ENCODE results near the gene STIMATE.

The STIMATE gene

DNA sequence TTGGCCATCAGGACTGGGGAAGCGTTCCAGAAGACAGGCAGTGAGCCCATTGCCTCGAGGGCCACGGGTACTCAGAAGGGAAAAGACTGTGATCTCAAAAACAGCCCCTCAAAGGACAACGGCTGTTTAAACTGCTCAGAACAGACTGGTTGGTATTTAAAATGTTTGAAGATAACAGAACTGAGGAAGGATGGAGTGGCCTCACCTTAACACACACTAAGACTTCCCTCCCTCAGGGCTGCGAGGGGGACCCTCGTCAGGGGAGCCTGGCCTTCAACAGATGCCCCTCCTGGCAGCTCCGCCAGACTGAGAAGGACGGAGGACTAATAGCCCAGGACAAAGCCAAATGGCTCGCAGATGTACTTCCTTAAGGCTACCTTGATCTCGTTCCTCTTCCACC is 2.6 kb downstream of the STIMATE start:
- DNase-seq (ENCODE audit: low read depth in 3 of 3, low spot score in 1 of 3), result no peak

DNA sequence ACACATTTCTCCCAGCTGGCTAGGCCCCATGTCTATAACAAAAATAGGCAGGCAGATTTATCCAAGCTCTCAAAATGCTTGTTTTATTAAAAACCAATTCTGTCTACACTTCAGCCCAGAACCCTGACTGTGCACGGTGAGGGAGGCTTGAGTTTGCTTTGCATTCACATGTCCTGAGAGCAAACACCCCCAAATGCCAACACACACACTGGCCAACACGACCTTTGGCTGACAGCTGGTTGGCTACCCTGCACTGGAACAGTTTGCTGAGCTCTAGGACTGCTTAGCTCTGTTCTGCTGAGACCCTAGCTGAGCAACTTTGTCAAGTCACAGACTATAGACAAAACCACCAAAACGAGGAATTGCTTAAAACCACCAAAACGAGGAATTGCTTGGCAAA is 3.6 kb downstream of the STIMATE start:
- no peak for DNase-seq (ENCODE audit: low read depth in 3 of 3, low spot score in 1 of 3)

DNA sequence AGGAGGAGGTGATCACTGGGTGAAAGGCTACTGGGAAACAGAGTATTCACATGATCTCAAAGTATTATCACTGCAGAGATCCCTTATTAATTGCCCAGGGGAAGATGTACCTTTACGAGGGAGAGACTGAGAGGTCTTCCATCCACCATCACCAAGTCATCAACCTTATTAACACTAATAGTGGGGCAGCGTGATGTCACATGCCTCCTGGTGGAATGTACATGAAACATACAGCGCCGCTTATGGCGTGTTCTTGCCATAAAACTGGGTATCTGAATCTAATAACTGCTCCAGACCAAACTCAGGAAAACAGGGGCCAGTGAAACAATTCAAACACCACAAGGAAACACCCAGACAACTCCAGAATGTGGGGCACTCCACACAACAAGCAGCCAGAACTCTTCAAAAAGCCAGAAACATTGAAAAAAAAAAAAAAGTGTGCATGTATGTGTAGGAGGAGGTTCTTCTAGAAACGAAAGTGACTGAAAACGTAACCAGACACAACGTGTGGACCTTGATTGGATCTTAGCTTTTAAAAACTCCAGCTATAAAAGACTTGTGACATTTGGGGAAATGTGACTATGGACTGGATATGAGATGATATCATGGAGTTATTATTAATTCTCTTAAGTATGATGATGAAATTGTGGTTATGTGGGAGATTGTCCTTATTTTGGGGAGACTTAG is 4.6 kb downstream of the STIMATE start:
- no peak for DNase-seq (ENCODE audit: low read depth in 3 of 3, low spot score in 1 of 3)

DNA sequence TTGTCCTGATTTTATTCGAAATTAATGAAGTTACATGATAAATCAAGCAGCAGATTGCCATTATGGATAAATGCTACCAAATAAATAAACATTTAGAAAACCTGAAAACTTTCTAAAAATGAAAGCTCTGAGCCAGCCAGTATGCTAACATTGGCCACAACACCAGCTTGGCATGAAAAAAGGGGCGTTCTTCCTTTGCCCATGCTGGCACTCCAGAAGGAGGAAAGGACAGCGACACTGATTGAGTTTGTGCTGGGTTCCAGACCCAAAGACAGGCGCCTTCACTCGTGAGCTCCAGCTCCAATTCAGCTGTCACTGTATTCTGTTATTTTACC is 5.1 kb downstream of the STIMATE start:
- no peak for DNase-seq (ENCODE audit: low read depth in 3 of 3, low spot score in 1 of 3)

DNA sequence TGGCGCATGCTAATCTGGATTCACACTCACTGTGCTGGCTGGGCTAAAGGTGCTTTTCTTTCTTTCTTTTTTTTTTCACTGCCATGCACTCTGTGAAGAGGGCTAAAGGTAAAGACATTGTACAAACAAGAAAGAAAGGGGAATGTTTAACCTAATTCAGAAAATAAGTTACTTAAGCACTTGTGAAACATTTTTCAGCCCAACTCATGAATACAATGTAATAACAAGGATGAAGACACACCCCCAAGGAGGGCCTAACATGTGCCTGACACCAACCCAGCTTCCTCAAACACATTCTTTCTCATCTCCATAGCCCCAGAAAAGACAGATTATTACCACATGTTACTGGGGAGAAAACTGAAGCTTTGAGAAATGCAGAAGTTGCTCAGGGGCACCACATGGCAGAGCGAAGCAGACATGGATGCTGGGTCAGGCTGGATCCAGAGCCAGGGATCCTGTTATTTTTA is 5.7 kb downstream of the STIMATE start:
- no peak for DNase-seq (ENCODE audit: low read depth in 3 of 3, low spot score in 1 of 3)

DNA sequence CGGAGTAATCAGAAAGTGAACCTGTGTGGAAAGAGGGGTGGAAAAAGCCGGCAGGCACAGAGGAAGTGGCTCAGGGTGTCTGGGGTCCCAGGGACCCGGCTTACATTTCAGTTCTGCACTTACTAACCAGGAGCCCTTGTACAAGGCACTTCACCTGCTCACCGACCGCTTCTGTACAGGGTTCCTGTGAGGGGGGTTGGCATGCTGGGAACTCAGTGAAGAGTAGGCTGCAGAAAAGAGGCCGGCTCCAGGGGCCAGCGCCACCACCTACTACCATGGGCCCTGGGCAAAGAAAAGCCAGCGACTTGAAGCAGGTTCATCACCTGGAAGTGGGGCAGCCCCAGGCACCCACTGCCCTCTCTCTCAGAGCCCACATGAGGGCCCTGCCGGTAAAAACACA is 6.2 kb downstream of the STIMATE start:
- no peak for DNase-seq (ENCODE audit: low read depth in 3 of 3, low spot score in 1 of 3)

DNA sequence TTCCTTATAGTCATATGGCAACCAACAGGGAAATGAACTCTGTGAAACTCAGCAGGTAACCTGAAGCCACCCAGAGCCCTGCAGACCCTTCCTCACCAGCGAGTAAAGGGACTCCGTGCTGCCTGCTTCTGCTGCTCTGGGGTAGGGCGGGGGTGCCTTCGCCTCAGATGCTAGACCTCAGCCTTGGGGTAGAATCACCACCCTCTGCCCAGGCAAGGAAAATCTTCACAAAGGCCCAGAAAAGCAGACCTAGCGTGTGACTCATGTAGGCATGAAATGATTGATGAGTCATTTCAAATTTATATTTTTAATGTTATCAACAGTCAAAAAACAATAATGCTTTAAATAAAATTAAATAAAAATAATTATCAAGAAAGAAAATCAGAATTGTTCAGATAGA is 6.6 kb downstream of the STIMATE start:
- DNase-seq (ENCODE audit: low read depth in 3 of 3, low spot score in 1 of 3), result no peak

DNA sequence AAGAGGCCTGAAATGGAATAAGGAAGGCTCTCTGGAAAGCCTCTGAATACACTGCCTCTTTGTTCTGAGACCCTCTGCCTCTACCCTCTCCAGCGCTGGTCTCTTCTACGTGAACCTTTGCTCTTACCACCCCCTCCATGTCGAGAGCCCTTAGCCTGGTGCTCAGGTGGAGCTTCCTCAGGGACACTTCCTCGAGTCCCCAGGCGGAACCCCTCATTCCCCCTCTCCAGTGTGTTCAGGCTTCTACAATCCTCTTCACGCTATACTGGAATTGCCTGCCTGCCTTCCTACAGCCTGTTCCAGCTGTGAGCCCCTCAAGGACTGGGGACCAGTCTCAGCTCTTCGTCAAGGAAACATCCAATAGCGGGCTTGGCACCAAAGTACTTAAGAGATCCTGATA is 7.4 kb downstream of the STIMATE start:
- no peak for DNase-seq (ENCODE audit: low read depth in 3 of 3, low spot score in 1 of 3)

DNA sequence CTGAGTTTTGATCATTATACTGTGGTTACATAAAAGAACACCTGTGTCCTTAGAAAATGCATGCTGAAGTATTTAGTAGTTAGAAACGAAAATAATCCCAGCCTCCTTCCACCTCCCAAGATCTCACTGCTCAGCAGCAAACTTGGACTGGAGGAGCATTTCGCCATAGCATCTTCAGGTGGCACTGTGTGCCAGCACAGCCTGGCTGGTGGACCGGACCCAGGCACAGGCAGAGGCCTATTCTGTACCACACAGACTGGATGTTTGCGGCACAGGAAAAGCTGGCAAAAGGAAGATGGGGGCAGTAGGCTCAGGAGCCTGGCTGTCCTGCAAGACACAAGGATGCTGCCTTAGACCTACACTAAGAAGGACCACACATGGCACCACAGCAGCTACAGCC is 10.2 kb downstream of the STIMATE start:
- no peak for DNase-seq (ENCODE audit: low read depth in 3 of 3, low spot score in 1 of 3)

DNA sequence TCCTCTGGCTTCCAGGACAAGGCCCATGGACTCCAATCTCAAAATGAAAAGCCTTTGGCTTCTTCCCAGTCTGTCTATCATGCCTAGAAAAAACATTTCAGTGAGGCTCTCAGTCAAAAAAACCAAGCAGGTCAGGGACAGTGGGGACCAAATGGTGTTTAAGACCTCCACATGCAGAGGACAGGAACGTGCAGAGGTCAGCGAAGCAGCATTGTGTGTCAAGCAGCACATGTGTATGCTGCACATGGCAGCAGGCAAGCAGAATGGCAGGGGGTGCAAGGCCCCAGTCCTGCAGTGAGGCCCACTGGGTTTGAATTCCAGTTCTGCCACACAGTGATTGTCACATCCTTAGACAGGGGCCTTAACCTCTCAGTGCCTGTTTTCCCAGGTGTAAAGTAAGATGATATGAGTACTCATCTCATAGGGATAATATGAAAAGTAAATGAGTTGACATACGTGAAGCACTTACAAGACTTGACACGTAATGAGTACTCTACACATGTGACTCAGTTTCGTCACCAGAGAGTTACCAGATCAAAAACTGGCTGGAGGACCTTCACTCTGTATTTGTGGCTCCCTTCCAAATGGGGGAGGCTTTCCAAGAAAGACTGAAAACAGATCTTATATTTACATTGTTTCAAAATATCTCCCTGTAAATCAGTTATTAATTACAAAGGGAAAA is 11.2 kb downstream of the STIMATE start:
- DNase-seq (ENCODE audit: low read depth in 3 of 3, low spot score in 1 of 3), result no peak

DNA sequence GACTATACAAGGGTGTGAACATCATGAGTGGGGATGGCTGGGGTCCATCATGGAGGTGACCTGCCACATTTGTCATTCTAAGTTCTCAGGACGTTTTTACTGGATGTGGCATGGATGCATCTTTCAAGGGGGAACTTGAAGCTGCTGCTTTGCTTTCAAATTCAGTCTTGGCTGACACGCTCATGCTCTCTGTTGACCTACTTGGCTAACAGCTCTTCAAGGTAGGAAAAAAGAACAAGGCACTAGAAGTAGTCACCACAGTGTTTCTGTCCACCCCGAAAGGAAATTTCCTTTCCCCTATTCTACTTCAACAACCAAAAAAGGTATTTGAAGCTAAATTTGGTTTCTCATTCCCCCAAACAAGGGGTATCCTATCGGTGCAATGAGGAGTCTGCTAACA is 15.0 kb downstream of the STIMATE start:
- DNase-seq (ENCODE audit: low read depth in 3 of 3, low spot score in 1 of 3), result no peak

DNA sequence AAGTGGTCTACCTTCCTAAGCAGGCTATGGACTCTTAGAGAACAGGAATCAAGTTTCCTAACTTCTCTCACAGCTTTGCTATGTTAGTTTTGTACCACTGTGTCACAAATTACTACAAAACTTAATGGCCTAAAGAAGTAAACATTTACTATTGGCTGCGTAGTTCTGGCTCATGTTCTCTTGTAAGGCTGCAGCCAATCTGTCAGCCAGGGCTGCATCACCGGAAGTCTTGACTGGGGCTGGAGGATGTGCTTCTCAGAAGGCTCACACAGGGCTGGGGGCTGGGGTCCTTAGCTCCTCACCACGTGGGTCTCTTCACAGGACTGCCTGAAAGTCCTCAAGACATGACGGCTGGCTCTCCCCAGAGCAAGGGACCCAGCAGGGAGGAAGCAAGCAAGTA is 15.5 kb downstream of the STIMATE start:
- DNase-seq (ENCODE audit: low read depth in 3 of 3, low spot score in 1 of 3), result no peak

DNA sequence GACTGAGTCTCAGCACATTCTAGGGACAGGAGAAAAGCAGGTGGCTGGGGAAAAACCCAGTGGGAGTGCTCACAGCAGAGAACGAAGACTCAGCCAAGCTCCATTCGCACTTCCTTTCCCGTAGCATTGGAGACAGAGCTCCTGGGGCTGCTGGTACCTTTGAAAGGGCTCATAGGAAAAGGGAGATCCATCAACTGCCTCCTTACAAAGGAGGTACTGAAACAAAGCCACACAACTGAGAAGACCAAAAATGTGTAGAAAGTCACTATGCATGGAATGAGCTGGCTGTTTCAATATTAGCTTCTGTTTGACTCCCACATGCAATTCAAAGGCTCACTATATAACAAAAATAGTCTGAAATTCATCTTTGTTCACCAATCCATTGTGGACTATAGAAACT is 16.9 kb downstream of the STIMATE start:
- no peak for DNase-seq (ENCODE audit: low read depth in 3 of 3, low spot score in 1 of 3)

DNA sequence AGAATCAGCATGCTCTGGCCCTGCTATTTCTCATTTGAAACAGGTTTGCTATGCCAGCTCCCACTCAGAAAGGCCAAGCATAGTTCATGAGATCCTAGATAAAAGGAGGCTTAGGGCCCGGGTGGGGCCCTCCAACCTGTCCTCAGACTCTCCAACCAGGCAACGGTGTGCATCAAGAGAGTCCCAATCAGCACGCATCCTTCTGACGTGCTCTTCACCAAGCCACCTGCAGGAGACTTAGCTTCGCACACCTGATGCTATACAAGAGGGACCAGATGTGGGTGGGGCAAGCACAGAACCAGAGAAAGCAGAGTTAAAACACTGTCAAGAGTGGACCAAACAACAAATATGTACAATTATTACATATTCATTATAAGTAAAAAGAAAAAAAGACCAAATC is 17.3 kb downstream of the STIMATE start:
- DNase-seq (ENCODE audit: low read depth in 3 of 3, low spot score in 1 of 3), result no peak

DNA sequence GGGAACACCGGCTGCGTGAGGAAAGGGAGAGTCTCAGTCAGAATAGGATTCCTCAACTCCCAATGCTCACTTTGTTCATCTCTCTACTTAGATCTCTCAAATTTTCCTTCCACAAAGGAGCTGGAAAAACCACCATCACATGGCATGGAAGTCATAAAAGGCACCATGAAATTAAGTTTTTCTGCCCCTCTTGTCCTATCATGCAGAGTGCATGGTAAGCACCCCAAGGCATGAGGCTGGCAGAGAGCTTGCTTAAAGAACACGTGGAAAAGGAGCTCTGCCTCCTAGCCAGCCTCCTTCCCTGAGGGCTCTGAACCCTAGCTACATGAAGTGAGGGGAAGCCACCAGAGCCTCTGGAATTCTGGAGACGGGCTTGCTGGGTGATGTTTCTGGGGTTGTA is 17.8 kb downstream of the STIMATE start:
- no peak for DNase-seq (ENCODE audit: low read depth in 3 of 3, low spot score in 1 of 3)

DNA sequence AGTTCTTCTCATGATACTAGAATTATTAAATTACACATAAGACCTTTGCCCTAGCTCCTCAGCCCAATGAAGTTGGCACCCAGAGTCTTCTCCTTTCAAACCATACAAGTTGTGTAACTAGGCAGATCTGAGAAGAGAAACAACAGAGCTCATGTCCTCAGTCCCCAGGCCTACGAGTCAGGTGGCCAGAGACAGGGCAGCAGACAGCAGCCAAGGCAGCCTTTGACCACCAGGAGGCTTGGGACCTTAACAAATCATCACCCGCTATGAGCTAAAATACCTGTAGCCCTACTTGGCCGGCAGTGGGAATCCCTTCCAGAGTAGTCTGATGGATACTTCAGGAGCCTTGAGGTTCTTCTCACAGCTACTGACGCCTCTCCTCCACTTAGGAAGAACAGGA is 18.3 kb downstream of the STIMATE start:
- no peak for DNase-seq (ENCODE audit: low read depth in 3 of 3, low spot score in 1 of 3)

DNA sequence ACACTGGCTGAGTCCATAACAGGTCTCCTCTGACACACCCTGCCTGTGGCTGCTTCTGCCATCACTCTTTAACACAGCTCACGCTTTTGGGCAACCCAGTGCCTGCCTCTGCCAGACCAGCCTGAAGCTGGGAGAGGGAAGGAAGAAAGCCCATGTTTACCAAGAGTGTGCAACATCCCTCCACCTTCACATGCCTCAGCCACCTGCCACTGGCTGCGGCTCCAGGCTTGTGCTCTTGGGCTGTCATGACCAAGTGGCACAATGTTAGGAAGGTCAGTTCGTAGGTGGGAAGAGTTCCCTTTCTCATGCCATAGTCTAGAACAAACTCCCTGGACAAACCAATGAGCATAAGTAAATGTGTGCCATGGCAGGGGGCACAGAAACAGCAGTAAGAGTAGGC is 20.3 kb downstream of the STIMATE start:
- no peak for DNase-seq (ENCODE audit: low read depth in 3 of 3, low spot score in 1 of 3)

DNA sequence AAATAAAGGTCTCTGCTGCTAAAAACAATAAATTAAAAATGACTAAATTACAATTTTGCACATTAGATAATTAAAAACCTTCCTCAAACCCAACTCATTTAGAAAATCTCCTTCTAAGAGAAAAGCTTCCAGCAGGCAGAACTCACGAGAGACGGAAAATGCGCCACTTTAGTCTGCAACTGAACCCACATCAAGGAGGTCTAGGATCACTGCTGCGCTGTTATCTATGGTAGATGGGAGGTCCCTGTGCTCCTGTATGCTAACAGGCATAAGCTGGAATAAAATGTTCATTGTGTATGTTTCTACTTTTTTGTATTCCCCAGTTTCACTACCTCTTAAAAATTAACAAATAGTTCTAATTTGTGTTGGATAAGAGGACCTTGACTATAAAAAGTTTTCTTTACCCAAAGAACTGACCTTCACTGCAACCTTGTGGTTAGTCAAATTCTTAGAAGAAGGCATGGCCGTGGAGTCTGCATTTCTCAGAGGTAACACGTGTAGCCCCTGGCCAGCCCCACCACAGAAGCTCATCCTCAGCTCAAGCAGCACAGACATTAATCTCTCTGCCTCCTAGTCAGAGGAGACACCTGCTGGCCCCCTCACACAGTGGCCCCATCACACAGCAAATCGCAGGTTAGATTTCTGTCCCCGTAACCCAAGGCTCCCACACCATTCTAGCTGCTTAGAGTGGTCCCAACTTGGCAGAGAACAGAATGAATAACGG is 22.3 kb downstream of the STIMATE start:
- DNase-seq (ENCODE audit: low read depth in 3 of 3, low spot score in 1 of 3), result no peak

DNA sequence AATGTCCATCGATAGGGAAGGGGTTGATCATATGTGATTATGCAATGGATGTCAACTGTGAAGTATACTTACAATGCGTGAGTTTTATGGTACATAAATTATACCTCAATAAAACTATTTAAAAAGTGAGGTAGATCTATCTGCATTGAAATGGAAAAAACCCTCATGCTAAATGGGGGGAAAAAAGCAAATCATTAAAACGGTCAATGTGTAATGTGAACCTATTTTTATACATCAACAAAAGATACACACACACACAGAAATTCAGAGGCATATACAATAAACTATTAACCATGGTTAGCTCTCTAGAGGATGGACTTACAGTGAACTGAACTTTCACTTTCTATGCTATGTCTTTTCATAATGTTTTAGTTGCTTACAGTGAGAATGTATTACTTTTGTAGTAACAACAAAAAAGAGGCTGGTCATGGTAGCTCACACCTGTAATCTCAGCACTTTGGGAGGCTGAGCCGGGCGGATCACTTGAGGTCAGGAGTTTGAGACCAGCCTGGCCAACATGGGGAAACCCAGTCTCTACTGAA is 23.1 kb downstream of the STIMATE start:
- DNase-seq (ENCODE audit: low read depth in 3 of 3, low spot score in 1 of 3), result no peak

DNA sequence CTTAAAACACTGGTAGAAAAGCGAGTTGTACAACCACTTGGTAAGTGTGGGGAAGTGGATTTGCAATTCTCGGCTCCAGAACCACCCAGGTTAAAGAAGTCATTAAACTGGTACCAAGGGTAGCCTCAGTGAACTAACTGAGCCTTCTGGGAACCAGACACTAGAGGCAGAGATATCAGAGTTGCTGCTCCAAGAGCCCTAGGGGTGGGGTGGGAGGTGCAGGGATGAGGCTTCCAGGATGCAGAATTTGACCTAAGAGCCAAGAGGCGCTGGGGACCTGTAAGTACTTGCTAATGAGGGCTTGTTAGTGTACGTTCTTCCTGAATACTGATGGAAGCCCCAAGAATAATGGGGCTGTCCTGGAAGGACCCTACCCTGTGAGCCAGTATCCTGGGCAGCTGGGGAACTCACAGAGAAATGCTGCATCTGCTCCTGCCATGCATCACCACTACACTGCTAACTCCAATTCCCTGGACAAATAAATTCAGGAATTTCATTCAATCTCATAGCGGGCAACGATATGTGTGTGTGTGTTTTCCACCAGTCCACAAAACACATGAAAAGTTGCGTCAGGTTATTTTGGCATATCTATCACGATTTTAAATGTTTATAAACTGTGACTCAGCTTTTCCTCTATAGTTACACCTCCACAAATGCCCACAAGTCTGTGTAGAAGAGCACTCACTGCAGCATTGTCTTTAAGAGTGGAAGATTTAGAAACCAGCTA is 23.8 kb downstream of the STIMATE start:
- DNase-seq (ENCODE audit: low read depth in 3 of 3, low spot score in 1 of 3), result no peak

DNA sequence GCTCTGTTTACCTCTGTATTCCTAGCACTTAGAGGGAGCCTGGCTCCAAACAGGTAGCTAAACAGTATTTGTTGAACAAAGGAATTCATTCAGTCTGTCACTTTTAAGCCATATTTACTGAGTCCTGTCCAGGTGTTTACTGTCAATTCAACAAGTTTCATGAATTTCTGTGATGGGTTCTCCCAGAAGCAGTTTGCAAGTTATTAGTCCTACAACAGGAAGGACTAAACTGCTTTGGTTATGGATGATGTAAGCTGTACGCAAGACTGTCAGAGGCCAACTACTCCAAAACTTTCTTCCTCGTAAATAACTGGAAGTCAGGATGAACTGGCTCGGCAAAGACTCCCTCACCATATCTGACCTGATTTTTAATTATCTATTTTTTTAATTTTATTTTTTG is 25.1 kb downstream of the STIMATE start:
- DNase-seq (ENCODE audit: low read depth in 3 of 3, low spot score in 1 of 3), result no peak

DNA sequence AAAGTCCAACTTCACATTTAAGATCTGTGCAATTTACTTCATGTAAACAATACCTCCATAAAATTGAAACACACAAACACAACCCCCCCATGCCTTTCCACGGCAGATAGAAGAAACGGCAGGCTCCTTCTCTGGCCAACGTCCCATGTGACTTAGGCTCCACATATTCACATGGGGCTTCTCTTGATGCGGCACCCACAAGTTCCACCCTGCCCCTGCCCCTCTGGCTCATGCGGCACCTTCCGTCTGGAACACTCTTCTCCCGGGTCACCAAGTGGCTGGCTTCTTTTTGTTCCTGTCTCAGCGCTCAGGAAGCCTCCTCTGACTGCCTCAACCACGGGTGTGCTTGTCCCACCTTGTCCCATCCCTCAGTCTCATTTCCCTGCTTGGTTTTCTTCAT is 25.6 kb downstream of the STIMATE start:
- DNase-seq (ENCODE audit: low read depth in 3 of 3, low spot score in 1 of 3), result no peak
